ENCODE results near the gene SYNGR2. TPM values are rescaled to one million over a fixed set of nuclear protein-coding genes. Genes with fewer than 3 reads are reported as not detected.

Gene SYNGR2
- total and polyA plus RNA-seq, 9 of the 15 experiments (the other 6 are each of a cell fraction or from before 2014, with no cell fraction given): 1.4 to 173 (median 87.8) TPM

GRCh38 chr17:78121801-78122215 is 46.6 kb upstream of the SYNGR2 start:
- Histone ChIP-seq H3K4me2 (ENCODE audit: insufficient read depth, low read length) (no peak overlapping the region), H3K27ac (ENCODE audit: extremely low read depth, low read depth, low read length) (no peak overlapping the region), H3K9ac (ENCODE audit: insufficient read depth in 1 of 2, low read depth in 2 of 2, low read length in 2 of 2) (peak overlapping the region in 1 of 2 experiments; percentile 51; a peak in 1 of 4 replicates), H3K4me1 (replicated peaks in 1 of 2; ENCODE audit: control insufficient read depth in 2 of 2, insufficient read depth in 2 of 2, low read length in 2 of 2) (peaks cover 6 to 80% of the 10 kb centered on the region in 2 experiments), H3K4me3 (no peak overlapping the region), H3K79me2 (ENCODE audit: control insufficient read depth, insufficient read depth, low read length) (peaks cover 53% of the 10 kb centered on the region), H3K9me1 (ENCODE audit: control insufficient read depth, insufficient read depth, low read length) (no peaks in the 10 kb centered on the region), H3K36me3 (ENCODE audit: control insufficient read depth, insufficient read depth, low read length) (peaks cover 95% of the 10 kb centered on the region), H3K27me3 (ENCODE audit: control insufficient read depth in 2 of 2, insufficient read depth in 2 of 2, low read length in 2 of 2) (no peaks in the 10 kb centered on the region), H3K9me3 (replicated peaks; ENCODE audit: control insufficient read depth, insufficient read depth, low read depth, low read length) (no peaks in the 10 kb centered on the region), H4K20me1 (replicated peaks; ENCODE audit: control insufficient read depth, insufficient read depth, low read length) (peaks cover 2% of the 10 kb centered on the region; the same call in 1 of the 2 replicates), H2AFZ (ENCODE audit: low read depth, low read length) (no peak overlapping the region)
- in situ Hi-C loops (cut with MboI) (no loop called here), intact Hi-C loops (cut with micrococcal nuclease) (no loop called here)
- ChIA-PET CTCF (ENCODE audit: low intra/inter-chr PET ratio) (no interaction called here), POLR2A (interaction anchor here (0.5 kb wide), 1 partner anchor 16 kb away, joined by 6 read pairs; no protein-coding TSS in a partner anchor)
- peak in 1 of 4 experiments; percentile 11 for DNase-seq (ENCODE audit: extremely low read depth in 1 of 4, low spot score in 3 of 4)
- 94% methylated on average over 5 of the region's 11 CpGs for WGBS (ENCODE audit: insufficient coverage, low coverage, missing lambda C conversion rate)
- no TSS peak for BruUV-seq (replicated peaks)
- no peak for TF ChIP-seq NKRF (IDR thresholded peaks at IDR 0.05; ENCODE audit: borderline replicate concordance)
- TF ChIP-seq RBFOX2 (IDR thresholded peaks at IDR 0.05; ENCODE audit: low read depth, low read length): peak; percentile 66
- no peak for TF ChIP-seq RBM39 (optimal IDR thresholded peaks at IDR 0.05; ENCODE audit: low read depth, low read length)
- TF ChIP-seq SREBF1 (IDR thresholded peaks at IDR 0.05; ENCODE audit: borderline replicate concordance, low read depth, low read length): no peak
- no peak for TF ChIP-seq BRD9 (IDR thresholded peaks at IDR 0.05; ENCODE audit: low read depth, partially characterized antibody)
- peak; percentile 33 for TF ChIP-seq POLR2G (IDR thresholded peaks at IDR 0.05; ENCODE audit: low read depth, low read length)
- no peak for TF ChIP-seq CCNT2 (IDR thresholded peaks at IDR 0.05; ENCODE audit: borderline replicate concordance, extremely low read depth, insufficient read length, low read depth, low read length)
- TF ChIP-seq NFXL1 (CRISPR knock-in tag; IDR thresholded peaks at IDR 0.05): no peak
- no peak for TF ChIP-seq THRB (CRISPR knock-in tag; conservative IDR thresholded peaks at IDR 0.05)
- ATAC-seq: no peak
- no peak for FAIRE-seq

All from K562 (cell line).